Measurements from ENCODE around the gene ALDH16A1. TPM values are rescaled to one million over a fixed set of nuclear protein-coding genes. Genes with fewer than 3 reads are reported as not detected.

The ALDH16A1 gene
- total and polyA plus RNA-seq, 2 experiments from 2014 or later: 29.9 to 38.7 TPM

- H3K4me1 ChIP-seq (ENCODE audit: insufficient read depth): peaks cover 23% of the 10 kb centered on the region
- H3K36me3 ChIP-seq (replicated peaks; ENCODE audit: insufficient read depth, low read depth): peaks cover 5% of the 10 kb centered on the region
- peak overlapping the region; percentile 82 for H3K27ac ChIP-seq
Observed at GRCh38 chr19:49490287-49491029, 37.4 kb downstream of the ALDH16A1 start.

GRCh38 chr19:49491030-49491803, 38.2 kb downstream of the ALDH16A1 start:
- no peak overlapping the region for H2AFZ ChIP-seq
- peaks cover 37% of the 10 kb centered on the region for H3K79me2 ChIP-seq
- H3K36me3 ChIP-seq (replicated peaks; ENCODE audit: insufficient read depth, low read depth): peaks cover 5% of the 10 kb centered on the region
- peaks cover 33% of the 10 kb centered on the region for H4K20me1 ChIP-seq (ENCODE audit: insufficient read depth, poor library complexity, severe bottlenecking)
- peaks cover 25% of the 10 kb centered on the region for H3K4me1 ChIP-seq (ENCODE audit: insufficient read depth)
- TF ChIP-seq EZH2phosphoT487 (IDR thresholded peaks at IDR 0.05; ENCODE audit: low read depth, severe bottlenecking, unreplicated experiment): no peak
- no peak for TF ChIP-seq EZH2 (IDR thresholded peaks at IDR 0.05; ENCODE audit: borderline replicate concordance)
- no peak for TF ChIP-seq CTCF (IDR thresholded peaks at IDR 0.05; ENCODE audit: poor library complexity)
- DNase-seq (ENCODE audit: low spot score): no peak
- no peak overlapping the region for H3K4me3 ChIP-seq
- H3K9me3 ChIP-seq (ENCODE audit: low read depth): no peaks in the 10 kb centered on the region
- H3K27me3 ChIP-seq: no peaks in the 10 kb centered on the region
- H3K9me2 ChIP-seq (replicated peaks; ENCODE audit: insufficient read depth): no peaks in the 10 kb centered on the region
- 94% methylated on average over 17 of the region's 17 CpGs for WGBS (ENCODE audit: low lambda C conversion rate, missing lambda C conversion rate)
- H3K4me2 ChIP-seq: no peak overlapping the region
- peak overlapping the region; percentile 82 for H3K27ac ChIP-seq

More at GRCh38 chr19:49490287-49491029, 37.4 kb downstream of the ALDH16A1 start:
- Histone ChIP-seq H3K9me3 (ENCODE audit: low read depth) (no peaks in the 10 kb centered on the region), H4K20me1 (ENCODE audit: insufficient read depth, poor library complexity, severe bottlenecking) (peaks cover 33% of the 10 kb centered on the region), H2AFZ (no peak overlapping the region), H3K4me3 (no peak overlapping the region), H3K79me2 (peaks cover 37% of the 10 kb centered on the region), H3K4me2 (peak overlapping the region; percentile 98), H3K27me3 (no peaks in the 10 kb centered on the region), H3K9me2 (replicated peaks; ENCODE audit: insufficient read depth) (no peaks in the 10 kb centered on the region)
- no peak for DNase-seq (ENCODE audit: low spot score)
- TF ChIP-seq EZH2phosphoT487 (IDR thresholded peaks at IDR 0.05; ENCODE audit: low read depth, severe bottlenecking, unreplicated experiment) (no peak), CTCF (IDR thresholded peaks at IDR 0.05; ENCODE audit: poor library complexity) (no peak), EZH2 (IDR thresholded peaks at IDR 0.05; ENCODE audit: borderline replicate concordance) (no peak)
- 96% methylated on average over 27 of the region's 27 CpGs for WGBS (ENCODE audit: low lambda C conversion rate, missing lambda C conversion rate)

- Histone ChIP-seq H3K79me2 (peaks cover 43% of the 10 kb centered on the region), H3K27ac (peak overlapping the region; percentile 43), H3K9me2 (replicated peaks; ENCODE audit: insufficient read depth) (no peaks in the 10 kb centered on the region), H3K36me3 (replicated peaks; ENCODE audit: insufficient read depth, low read depth) (peaks cover 5% of the 10 kb centered on the region), H4K20me1 (ENCODE audit: insufficient read depth, poor library complexity, severe bottlenecking) (peaks cover 33% of the 10 kb centered on the region), H3K4me1 (ENCODE audit: insufficient read depth) (peaks cover 25% of the 10 kb centered on the region), H3K4me2 (no peak overlapping the region), H3K4me3 (no peak overlapping the region), H3K9me3 (ENCODE audit: low read depth) (no peaks in the 10 kb centered on the region), H2AFZ (no peak overlapping the region), H3K27me3 (no peaks in the 10 kb centered on the region)
- peak; percentile 31 for DNase-seq (ENCODE audit: low spot score)
- WGBS (ENCODE audit: low lambda C conversion rate, missing lambda C conversion rate): 87% methylated on average over 7 of the region's 7 CpGs
- TF ChIP-seq EZH2phosphoT487 (IDR thresholded peaks at IDR 0.05; ENCODE audit: low read depth, severe bottlenecking, unreplicated experiment) (no peak), CTCF (IDR thresholded peaks at IDR 0.05; ENCODE audit: poor library complexity) (no peak), EZH2 (IDR thresholded peaks at IDR 0.05; ENCODE audit: borderline replicate concordance) (no peak)
Observed at GRCh38 chr19:49491804-49492572, 39.0 kb downstream of the ALDH16A1 start.
